ENCODE results near the gene AKAP5.

The AKAP5 gene

GRCh38 chr14:64463195-64463594, 2.1 kb upstream of the AKAP5 start:
- H3K27me3 ChIP-seq (ENCODE audit: insufficient read depth, low read length, poor library complexity): no peaks in the 10 kb centered on the region
- no peak overlapping the region for H4K5ac ChIP-seq (ENCODE audit: low read length)
- H3K4me3 ChIP-seq (ENCODE audit: low read length): no peak overlapping the region
- H3K36me3 ChIP-seq (ENCODE audit: control insufficient read depth, insufficient read depth, low read length): peaks cover 4% of the 10 kb centered on the region
- no peak overlapping the region for H3K23ac ChIP-seq (ENCODE audit: low read length)
- no peak overlapping the region for H3K18ac ChIP-seq (ENCODE audit: low read length)
- no peak overlapping the region for H3K4ac ChIP-seq (ENCODE audit: low read depth, low read length)
- WGBS (ENCODE audit: extremely low coverage, insufficient coverage, low lambda C conversion rate): no CpG with 5 or more reads among the region's 2 CpGs
- DNase-seq: no peak
- H3K27ac ChIP-seq (ENCODE audit: low read depth, low read length): no peak overlapping the region
- no peak overlapping the region for H2BK5ac ChIP-seq (ENCODE audit: low read length)
- H3K4me1 ChIP-seq (ENCODE audit: control insufficient read depth, low read depth, low read length): no peaks in the 10 kb centered on the region
- no peak overlapping the region for H2BK120ac ChIP-seq (ENCODE audit: low read depth, low read length)
- no peaks in the 10 kb centered on the region for H3K79me2 ChIP-seq (ENCODE audit: control insufficient read depth, insufficient read depth, low read length)
- no peak overlapping the region for H4K8ac ChIP-seq (ENCODE audit: low read depth, low read length)
- H3K9ac ChIP-seq (ENCODE audit: low read length): no peak overlapping the region
- no peaks in the 10 kb centered on the region for H3K79me1 ChIP-seq (ENCODE audit: low read length)
- H2AK5ac ChIP-seq (ENCODE audit: low read length): no peak overlapping the region
- H2BK15ac ChIP-seq (replicated peaks; ENCODE audit: low read depth): no peak overlapping the region
- H3K56ac ChIP-seq (ENCODE audit: low read length): no peak overlapping the region
- no peak overlapping the region for H3K4me2 ChIP-seq (ENCODE audit: low read length)

- Histone ChIP-seq H3K4ac (ENCODE audit: low read depth, low read length) (no peak overlapping the region), H3K27me3 (ENCODE audit: insufficient read depth, low read length, poor library complexity) (no peaks in the 10 kb centered on the region), H3K36me3 (ENCODE audit: control insufficient read depth, insufficient read depth, low read length) (peaks cover 2% of the 10 kb centered on the region), H4K5ac (ENCODE audit: low read length) (no peak overlapping the region), H3K18ac (ENCODE audit: low read length) (no peak overlapping the region), H2BK5ac (ENCODE audit: low read length) (no peak overlapping the region), H3K79me2 (ENCODE audit: control insufficient read depth, insufficient read depth, low read length) (no peaks in the 10 kb centered on the region), H2AK5ac (ENCODE audit: low read length) (no peak overlapping the region), H3K4me2 (ENCODE audit: low read length) (no peak overlapping the region), H3K56ac (ENCODE audit: low read length) (no peak overlapping the region), H2BK15ac (replicated peaks; ENCODE audit: low read depth) (no peak overlapping the region), H3K4me3 (ENCODE audit: low read length) (no peak overlapping the region), H3K79me1 (ENCODE audit: low read length) (no peaks in the 10 kb centered on the region), H2BK120ac (ENCODE audit: low read depth, low read length) (no peak overlapping the region), H3K23ac (ENCODE audit: low read length) (no peak overlapping the region), H4K8ac (ENCODE audit: low read depth, low read length) (no peak overlapping the region), H3K9ac (ENCODE audit: low read length) (no peak overlapping the region), H3K4me1 (ENCODE audit: control insufficient read depth, low read depth, low read length) (no peaks in the 10 kb centered on the region), H3K27ac (ENCODE audit: low read depth, low read length) (no peak overlapping the region)
- no CpG with 5 or more reads among the region's 6 CpGs for WGBS (ENCODE audit: extremely low coverage, insufficient coverage, low lambda C conversion rate)
- no peak for DNase-seq
Observed at GRCh38 chr14:64463873-64464272, 1.4 kb upstream of the AKAP5 start.

- Histone ChIP-seq H4K5ac (ENCODE audit: low read length) (no peak overlapping the region), H3K4me2 (ENCODE audit: low read length) (peak overlapping the region; percentile 37), H3K4me3 (ENCODE audit: low read length) (no peak overlapping the region), H4K8ac (ENCODE audit: low read depth, low read length) (no peak overlapping the region), H3K4me1 (ENCODE audit: control insufficient read depth, low read depth, low read length) (no peaks in the 10 kb centered on the region), H3K36me3 (ENCODE audit: control insufficient read depth, insufficient read depth, low read length) (no peaks in the 10 kb centered on the region), H3K56ac (ENCODE audit: low read length) (no peak overlapping the region), H2BK5ac (ENCODE audit: low read length) (no peak overlapping the region), H2AK5ac (ENCODE audit: low read length) (no peak overlapping the region), H3K18ac (ENCODE audit: low read length) (no peak overlapping the region), H2BK15ac (replicated peaks; ENCODE audit: low read depth) (no peak overlapping the region), H3K23ac (ENCODE audit: low read length) (no peak overlapping the region), H3K79me1 (ENCODE audit: low read length) (no peaks in the 10 kb centered on the region), H3K9ac (ENCODE audit: low read length) (peak overlapping the region; percentile 28), H3K27ac (ENCODE audit: low read depth, low read length) (no peak overlapping the region), H2BK120ac (ENCODE audit: low read depth, low read length) (no peak overlapping the region), H3K4ac (ENCODE audit: low read depth, low read length) (no peak overlapping the region), H3K79me2 (ENCODE audit: control insufficient read depth, insufficient read depth, low read length) (no peaks in the 10 kb centered on the region), H3K27me3 (ENCODE audit: insufficient read depth, low read length, poor library complexity) (no peaks in the 10 kb centered on the region)
- WGBS (ENCODE audit: extremely low coverage, insufficient coverage, low lambda C conversion rate): no CpG with 5 or more reads among the region's 6 CpGs
- peak; percentile 46 for DNase-seq
Observed at GRCh38 chr14:64464651-64465050, 648 bp upstream of the AKAP5 start.

- H3K23ac ChIP-seq (ENCODE audit: low read length): no peak overlapping the region
- H3K9ac ChIP-seq (ENCODE audit: low read length): peak overlapping the region; percentile 53
- H4K8ac ChIP-seq (ENCODE audit: low read depth, low read length): no peak overlapping the region
- no peak overlapping the region for H2BK15ac ChIP-seq (replicated peaks; ENCODE audit: low read depth)
- H3K18ac ChIP-seq (ENCODE audit: low read length): no peak overlapping the region
- H3K27ac ChIP-seq (ENCODE audit: low read depth, low read length): no peak overlapping the region
- no CpG with 5 or more reads among the region's 15 CpGs for WGBS (ENCODE audit: extremely low coverage, insufficient coverage, low lambda C conversion rate)
- no peaks in the 10 kb centered on the region for H3K36me3 ChIP-seq (ENCODE audit: control insufficient read depth, insufficient read depth, low read length)
- peak overlapping the region; percentile 8 for H3K4me3 ChIP-seq (ENCODE audit: low read length)
- H3K4ac ChIP-seq (ENCODE audit: low read depth, low read length): no peak overlapping the region
- H2BK5ac ChIP-seq (ENCODE audit: low read length): no peak overlapping the region
- peak overlapping the region; percentile 87 for H3K56ac ChIP-seq (ENCODE audit: low read length)
- H4K5ac ChIP-seq (ENCODE audit: low read length): no peak overlapping the region
- no peak overlapping the region for H2BK120ac ChIP-seq (ENCODE audit: low read depth, low read length)
- H3K79me1 ChIP-seq (ENCODE audit: low read length): no peaks in the 10 kb centered on the region
- H2AK5ac ChIP-seq (ENCODE audit: low read length): no peak overlapping the region
- no peaks in the 10 kb centered on the region for H3K27me3 ChIP-seq (ENCODE audit: insufficient read depth, low read length, poor library complexity)
- no peaks in the 10 kb centered on the region for H3K79me2 ChIP-seq (ENCODE audit: control insufficient read depth, insufficient read depth, low read length)
- peak overlapping the region; percentile 54 for H3K4me2 ChIP-seq (ENCODE audit: low read length)
- no peaks in the 10 kb centered on the region for H3K4me1 ChIP-seq (ENCODE audit: control insufficient read depth, low read depth, low read length)
- DNase-seq: peak; percentile 92
Observed at GRCh38 chr14:64465831-64466554, 694 bp downstream of the AKAP5 start.

- Histone ChIP-seq H3K23ac (ENCODE audit: low read length) (no peak overlapping the region), H3K9ac (ENCODE audit: low read length) (no peak overlapping the region), H3K27me3 (ENCODE audit: insufficient read depth, low read length, poor library complexity) (no peaks in the 10 kb centered on the region), H3K27ac (ENCODE audit: low read depth, low read length) (no peak overlapping the region), H3K4me3 (ENCODE audit: low read length) (no peak overlapping the region), H2BK120ac (ENCODE audit: low read depth, low read length) (no peak overlapping the region), H3K4me1 (ENCODE audit: control insufficient read depth, low read depth, low read length) (no peaks in the 10 kb centered on the region), H2AK5ac (ENCODE audit: low read length) (no peak overlapping the region), H3K36me3 (ENCODE audit: control insufficient read depth, insufficient read depth, low read length) (no peaks in the 10 kb centered on the region), H2BK15ac (replicated peaks; ENCODE audit: low read depth) (no peak overlapping the region), H3K18ac (ENCODE audit: low read length) (no peak overlapping the region), H4K5ac (ENCODE audit: low read length) (no peak overlapping the region), H4K8ac (ENCODE audit: low read depth, low read length) (no peak overlapping the region), H3K56ac (ENCODE audit: low read length) (no peak overlapping the region), H3K4ac (ENCODE audit: low read depth, low read length) (no peak overlapping the region), H3K4me2 (ENCODE audit: low read length) (no peak overlapping the region), H3K79me1 (ENCODE audit: low read length) (no peaks in the 10 kb centered on the region), H3K79me2 (ENCODE audit: control insufficient read depth, insufficient read depth, low read length) (no peaks in the 10 kb centered on the region), H2BK5ac (ENCODE audit: low read length) (no peak overlapping the region)
- DNase-seq: no peak
- no CpG with 5 or more reads among the region's 3 CpGs for WGBS (ENCODE audit: extremely low coverage, insufficient coverage, low lambda C conversion rate)
Observed at GRCh38 chr14:64467101-64467500, 1.8 kb downstream of the AKAP5 start.

GRCh38 chr14:64467566-64467965, 2.3 kb downstream of the AKAP5 start:
- no peak overlapping the region for H4K8ac ChIP-seq (ENCODE audit: low read depth, low read length)
- no peak overlapping the region for H2BK5ac ChIP-seq (ENCODE audit: low read length)
- H2AK5ac ChIP-seq (ENCODE audit: low read length): no peak overlapping the region
- H3K4me3 ChIP-seq (ENCODE audit: low read length): no peak overlapping the region
- H4K5ac ChIP-seq (ENCODE audit: low read length): no peak overlapping the region
- H3K4me1 ChIP-seq (ENCODE audit: control insufficient read depth, low read depth, low read length): no peaks in the 10 kb centered on the region
- no peaks in the 10 kb centered on the region for H3K79me1 ChIP-seq (ENCODE audit: low read length)
- H3K27me3 ChIP-seq (ENCODE audit: insufficient read depth, low read length, poor library complexity): no peaks in the 10 kb centered on the region
- no peaks in the 10 kb centered on the region for H3K36me3 ChIP-seq (ENCODE audit: control insufficient read depth, insufficient read depth, low read length)
- no peaks in the 10 kb centered on the region for H3K79me2 ChIP-seq (ENCODE audit: control insufficient read depth, insufficient read depth, low read length)
- no peak overlapping the region for H3K56ac ChIP-seq (ENCODE audit: low read length)
- H2BK120ac ChIP-seq (ENCODE audit: low read depth, low read length): no peak overlapping the region
- H3K4ac ChIP-seq (ENCODE audit: low read depth, low read length): no peak overlapping the region
- no peak overlapping the region for H2BK15ac ChIP-seq (replicated peaks; ENCODE audit: low read depth)
- H3K9ac ChIP-seq (ENCODE audit: low read length): no peak overlapping the region
- H3K4me2 ChIP-seq (ENCODE audit: low read length): no peak overlapping the region
- no peak overlapping the region for H3K18ac ChIP-seq (ENCODE audit: low read length)
- DNase-seq: no peak
- H3K27ac ChIP-seq (ENCODE audit: low read depth, low read length): no peak overlapping the region
- no peak overlapping the region for H3K23ac ChIP-seq (ENCODE audit: low read length)

All from mesendoderm (in vitro differentiated cells).